NCI-H1417 treated with DMSO at 0.1 percent for 48 hours (cell line): Measurements from ENCODE around the gene INSRR.

Source experiments
- DNase-seq: peaks from one replicate; lab custom pipeline; 2025; lab: John Stamatoyannopoulos, UW

INSRR gene

DNA sequence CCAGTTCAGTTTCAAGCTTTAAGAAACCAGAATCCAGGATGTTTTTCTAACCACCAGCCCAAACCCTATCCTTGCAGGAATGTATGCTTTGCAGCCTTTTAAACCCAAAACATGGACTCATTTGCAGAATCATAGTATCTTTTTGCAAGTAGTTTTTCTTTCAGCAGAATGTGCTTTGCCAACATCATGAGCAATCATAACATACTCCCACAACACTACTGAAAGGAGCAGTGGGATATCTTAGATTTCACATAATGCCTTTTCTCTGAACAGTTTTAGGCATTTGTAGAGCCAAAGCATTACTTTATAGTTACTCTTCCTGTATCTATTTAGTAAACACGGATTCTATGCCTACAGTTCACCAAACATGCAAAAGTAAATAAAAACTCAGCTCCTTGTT lies 32.3 kb downstream of the INSRR start:
- DNase-seq = no peak

DNA sequence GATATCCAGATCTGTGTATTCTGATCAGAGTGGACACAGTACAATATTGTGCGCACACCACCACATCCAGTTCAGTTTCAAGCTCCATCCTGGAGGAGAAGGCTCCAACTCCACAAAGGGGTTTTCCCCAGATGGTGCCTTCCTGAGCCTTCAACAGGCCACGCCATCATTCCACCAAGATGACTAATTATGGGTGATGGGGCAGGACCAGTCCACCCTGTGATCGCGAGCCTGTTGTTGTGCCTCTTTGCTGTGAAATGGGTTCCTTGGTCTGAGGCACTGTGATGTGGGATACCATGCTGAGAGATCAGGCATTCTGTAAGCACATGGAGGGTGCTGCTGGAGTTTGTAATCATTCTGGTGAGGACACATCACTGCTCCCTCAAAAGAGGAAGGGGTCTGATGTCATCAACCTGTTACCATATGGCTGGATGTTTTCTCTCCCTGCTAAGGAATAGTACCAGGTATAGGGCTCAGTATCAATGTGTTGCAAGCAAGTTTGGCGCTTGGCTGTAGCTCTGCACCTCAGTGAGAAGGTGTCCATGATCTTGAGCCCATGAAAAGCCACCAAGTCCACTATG lies 35.6 kb downstream of the INSRR start:
- no peak for DNase-seq

DNA sequence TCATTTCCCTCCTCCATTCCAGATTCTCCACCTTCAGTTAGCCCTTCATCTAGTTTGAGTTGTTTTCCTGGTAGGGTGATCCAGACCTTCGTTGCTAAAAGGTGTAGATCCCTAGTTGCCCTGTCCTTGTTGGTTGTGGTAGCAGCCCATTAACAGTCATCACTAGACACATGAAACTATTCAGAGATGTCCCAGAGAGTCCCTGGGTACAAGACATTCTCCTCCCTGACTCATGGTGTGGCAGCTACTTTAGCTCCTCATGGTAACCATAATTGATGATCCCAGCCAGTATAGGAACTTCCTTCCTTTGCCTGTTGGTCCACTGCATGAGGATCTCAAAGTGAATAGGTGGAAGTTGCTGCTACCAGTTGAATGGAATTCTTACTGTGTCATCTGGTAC lies 36.2 kb downstream of the INSRR start:
- no peak for DNase-seq

DNA sequence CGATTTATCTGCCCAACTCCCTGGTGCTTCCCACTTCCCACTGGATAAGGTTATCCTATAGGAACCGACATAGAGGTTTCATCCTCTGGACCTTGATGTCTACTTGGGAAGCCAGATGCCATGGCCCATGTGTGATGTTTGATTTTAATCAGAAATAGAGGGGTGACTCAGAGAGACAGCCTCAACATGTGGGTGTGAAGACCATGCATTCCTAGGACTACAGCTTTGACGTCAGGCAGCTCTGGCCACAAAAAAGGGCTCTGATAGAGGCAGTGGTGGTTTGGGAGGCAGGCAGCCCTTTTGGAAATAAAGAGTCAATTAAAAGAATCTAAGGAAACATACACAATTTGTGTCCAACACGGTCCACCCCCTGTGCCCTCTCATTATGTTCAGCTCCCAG lies 37.1 kb downstream of the INSRR start:
- DNase-seq = no peak

DNA sequence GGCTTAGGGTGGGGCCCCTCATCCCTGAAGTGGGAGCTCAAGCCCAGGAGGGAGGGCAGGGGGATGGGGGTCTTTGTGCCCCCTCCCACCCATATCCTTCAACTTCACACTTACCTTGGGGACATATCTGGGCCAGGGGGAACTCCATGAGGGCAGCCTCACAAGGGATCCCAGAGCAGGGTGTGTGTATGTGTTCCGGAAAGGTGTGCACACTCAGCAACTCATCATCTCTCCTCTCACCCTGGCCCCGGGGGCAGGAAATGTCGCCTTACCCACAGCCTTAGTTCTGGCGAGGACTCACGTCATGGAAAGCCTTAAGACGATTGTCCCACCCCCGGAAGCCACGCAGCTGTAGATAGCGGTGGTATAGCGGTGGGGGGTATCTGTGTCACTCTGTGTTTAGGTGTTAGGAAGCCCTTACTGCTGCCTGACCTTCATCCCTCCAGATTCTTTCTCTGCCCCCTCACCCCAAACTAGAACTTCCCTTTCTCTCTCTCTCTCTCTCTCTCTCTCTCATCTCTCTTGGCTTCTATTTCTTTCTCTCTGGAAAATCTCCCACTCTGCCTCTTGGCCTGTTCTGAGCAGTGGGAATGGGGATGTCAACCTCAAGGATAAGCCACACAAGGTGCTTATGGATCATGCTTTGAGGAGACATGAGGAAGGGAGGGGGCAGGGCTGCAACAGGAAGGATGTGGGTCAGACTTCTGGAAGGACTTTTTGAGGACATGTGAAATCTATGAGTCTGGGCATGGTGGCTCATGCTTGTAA lies 42.2 kb downstream of the INSRR start, which contains the start of gene SH2D2A:
Gene SH2D2A, minus strand, starts transcription at position 288 of the 768 bp plus-strand sequence. Its CDS starts 140 bp downstream, at position 148.
- no peak for DNase-seq

DNA sequence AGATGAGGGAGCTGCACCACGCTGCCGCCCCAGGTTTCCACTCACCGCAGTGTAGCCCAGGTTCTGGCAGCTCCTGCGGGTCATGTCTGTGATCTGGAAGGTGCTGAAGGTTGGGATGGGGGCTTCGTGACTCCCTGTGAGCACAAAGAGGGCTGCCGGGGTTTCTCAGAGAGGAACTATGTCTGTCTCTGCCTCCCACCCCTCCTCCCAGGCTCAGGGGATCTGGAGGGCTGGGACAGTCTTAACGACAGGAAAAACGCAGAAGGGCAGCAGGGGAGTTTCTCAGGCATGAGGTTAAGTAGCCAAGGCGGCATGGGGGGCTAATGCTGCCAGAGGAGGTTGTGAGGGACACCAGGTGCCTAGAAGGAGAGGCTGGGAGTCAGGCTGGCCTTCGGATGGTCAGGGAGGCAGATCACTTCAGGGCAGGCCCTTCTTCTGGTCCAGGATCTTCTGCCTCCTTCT lies 42.9 kb downstream of the INSRR start:
- DNase-seq = no peak

DNA sequence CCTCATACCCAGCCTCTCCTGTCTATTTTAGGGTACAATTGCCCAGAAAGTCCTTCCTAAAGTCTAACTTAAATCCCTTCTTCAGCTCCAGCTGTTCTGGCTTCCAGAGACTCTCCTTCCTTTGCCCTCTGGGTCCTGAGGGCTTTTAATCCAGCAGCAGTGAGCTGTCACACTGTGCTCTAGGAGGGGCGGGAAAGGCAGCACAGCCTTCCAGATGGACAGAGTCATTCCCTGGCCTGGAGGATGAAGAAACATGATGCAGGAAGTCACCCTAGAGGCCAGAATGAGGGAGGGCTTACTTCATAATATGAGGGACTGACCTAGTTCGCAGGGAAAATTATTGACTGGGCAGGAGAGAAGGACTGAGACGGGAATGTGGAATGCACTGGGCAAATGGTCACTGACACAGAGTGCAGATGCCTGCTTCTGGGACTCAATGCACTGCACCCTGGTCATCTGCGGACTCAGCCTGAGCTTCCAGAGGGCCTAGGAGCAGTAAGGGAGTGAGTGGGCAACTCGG lies 43.5 kb downstream of the INSRR start:
- no peak for DNase-seq

DNA sequence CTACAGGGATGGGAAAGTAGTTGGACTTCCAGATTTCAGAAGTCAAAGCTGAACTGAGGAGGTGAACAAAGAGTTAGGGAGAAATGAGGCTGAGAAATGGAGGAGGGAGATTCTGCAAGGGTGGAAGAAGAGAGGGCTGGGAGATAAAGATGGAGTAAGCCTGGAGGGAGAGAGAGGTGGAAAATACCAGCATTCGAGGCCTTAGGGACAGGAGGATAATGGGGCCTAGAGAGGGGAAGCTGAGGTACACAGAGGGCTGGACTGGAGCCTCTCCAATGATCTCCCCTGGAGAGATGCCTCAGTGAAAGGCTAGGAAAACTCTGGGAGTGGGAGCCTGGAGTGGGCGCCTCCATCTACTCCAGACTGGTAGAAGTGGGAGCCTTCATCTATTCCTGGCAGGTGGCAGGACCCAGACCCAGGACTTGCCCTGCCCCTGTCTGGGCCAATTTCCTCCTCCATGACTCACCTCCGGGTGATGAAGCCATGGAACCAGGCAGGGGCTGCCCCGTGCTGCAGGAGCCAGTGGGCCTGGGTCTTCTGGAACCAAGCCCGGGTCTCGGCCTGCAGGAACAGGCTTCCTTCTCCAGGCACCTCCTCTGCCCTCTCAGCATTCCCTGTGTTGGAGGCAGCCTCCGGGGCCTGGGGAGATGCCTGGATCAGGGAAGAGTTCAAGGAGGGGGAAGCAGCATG lies 44.2 kb downstream of the INSRR start:
- no peak for DNase-seq

DNA sequence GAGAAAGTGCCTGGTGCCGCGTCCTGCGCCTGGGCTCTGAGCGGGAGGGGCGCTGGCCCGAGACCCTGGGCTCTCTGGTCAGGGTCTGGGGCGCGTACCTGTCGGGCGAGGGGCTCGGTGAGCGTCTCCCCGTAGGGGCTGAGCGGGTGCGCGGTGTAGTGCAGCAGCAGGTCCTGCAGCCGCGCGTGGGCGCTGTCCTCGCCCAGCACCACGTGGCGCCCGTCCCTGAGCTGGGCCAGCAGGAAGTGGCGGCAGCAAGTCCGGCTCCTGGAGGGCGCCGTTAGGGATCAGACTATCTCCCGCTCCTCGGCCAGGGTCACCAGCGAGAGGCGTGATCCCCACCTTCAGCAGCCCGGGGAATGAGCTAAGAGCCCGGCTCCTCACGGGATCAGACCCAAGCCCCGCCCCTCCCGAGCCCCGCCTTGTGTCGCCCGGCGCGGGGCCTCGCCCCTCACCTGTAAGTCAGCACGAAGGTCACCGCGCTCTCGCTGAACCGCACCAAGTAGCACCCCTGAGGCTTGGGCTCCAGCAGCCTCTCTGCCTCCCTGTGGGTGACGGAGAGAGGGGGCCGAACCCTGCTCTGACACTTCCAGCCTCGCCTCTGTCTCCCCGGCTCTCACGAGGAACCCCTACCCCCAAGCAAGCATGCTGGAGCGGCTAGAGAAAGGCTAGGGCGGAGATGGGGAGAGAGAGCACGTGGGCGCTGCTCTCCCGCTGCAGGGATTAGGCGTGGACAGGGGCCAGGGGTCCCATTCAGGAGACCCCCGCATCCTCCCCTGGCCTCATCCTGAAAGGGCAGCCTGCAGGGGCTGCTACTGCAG lies 45.0 kb downstream of the INSRR start:
- DNase-seq = peak; percentile 14

DNA sequence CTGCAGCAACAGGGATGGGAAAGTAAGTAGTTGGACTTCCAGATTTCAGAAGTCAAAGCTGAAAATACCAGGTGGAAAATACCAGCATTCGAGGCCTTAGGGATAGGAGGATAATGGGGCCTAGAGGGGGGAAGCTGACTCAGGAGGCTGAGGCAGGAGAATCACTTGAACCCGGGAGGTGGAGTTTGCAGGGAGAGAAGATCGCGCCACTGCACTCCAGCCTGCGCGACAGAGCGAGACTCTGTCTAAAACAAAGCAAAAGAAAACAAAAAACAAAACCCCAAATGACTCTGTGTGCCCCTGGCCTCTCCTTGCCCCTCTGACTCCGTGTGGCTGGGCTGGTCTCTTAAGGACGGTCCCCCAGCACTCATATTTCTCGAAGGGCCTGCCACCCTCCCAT lies 45.6 kb downstream of the INSRR start:
- DNase-seq = no peak

DNA sequence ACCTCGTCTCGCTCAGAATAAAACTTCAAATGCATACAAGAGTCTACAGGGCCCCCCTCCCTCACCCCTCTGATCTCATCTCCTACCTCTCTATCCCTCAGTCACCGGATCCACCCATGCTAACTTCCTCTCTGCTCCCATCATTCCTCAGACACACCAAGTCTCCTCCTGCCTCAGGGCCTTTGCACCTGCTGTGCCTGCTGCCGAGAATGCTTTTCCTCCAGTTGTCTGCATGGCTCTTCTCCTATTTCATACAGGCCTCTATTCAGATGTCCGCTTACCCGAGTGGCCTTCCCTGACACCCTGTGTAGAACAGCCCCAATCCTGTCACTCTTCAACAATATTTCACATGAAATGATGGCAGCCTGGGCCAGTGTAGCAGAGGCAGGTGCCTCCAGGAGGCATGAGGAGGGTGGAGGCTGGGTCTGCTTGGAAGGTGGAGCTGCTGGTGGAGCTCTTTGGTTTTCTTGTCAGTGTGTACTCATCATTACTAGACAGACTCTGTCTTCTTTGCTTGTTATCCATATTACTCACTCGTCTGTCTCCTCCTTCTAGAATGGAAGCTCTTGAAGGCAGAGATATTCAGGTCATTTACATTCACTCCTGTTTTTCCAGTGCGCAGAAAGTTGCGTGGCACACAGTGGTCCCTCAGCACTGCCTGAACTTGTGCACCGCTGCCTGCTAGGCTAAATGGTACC lies 46.5 kb downstream of the INSRR start:
- no peak for DNase-seq

DNA sequence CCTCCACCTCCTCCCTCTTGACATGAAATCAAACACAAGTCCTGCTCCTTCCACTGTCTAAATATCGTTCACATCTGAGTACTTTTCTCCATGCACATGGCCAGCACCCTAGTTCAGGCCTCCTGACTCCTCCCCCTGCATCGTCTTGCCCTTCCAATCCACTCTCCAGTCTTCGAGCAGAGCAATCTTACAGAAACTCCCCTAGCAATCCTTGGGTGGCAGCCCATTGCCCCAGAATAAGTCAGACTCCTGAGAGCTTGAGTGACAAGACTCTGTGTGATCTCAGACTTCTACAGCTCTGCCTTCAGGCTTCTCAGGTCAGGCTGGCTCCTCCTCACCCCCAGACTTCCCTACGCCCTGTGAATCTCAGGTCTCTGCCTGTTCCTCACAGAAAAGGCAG lies 47.7 kb downstream of the INSRR start:
- DNase-seq = no peak

DNA sequence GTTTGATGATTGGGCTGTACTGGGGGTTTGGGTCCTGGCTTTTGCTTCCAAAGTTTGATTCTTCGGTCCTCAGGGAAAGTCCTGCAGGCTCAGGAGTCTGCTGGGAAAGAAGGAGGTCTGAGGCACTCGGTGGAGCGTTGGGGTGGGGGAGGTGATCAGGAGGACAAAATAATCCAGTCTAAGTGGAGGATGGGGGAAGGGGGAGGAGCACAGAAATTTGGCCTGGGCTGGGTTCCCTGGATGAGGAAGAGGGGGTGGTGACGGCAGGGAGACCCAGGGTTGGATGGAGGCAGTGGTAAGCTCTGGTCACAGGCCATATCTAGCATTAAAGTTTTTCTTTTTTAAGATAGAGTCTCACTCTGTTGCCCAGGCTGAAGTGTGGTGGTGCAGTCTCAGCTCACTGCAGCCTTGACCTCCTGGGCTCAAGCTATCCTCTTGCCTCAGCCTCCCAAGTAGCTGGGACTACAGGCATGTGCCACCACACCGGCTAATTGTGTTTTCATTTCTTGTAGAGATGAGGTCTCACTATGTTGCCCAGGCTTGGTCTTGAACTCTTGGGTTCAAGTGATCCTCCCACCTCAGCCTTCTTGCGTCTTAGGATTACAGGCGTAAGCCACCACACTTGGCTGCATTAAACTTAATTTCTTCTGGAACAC lies 49.1 kb downstream of the INSRR start:
- DNase-seq = no peak

DNA sequence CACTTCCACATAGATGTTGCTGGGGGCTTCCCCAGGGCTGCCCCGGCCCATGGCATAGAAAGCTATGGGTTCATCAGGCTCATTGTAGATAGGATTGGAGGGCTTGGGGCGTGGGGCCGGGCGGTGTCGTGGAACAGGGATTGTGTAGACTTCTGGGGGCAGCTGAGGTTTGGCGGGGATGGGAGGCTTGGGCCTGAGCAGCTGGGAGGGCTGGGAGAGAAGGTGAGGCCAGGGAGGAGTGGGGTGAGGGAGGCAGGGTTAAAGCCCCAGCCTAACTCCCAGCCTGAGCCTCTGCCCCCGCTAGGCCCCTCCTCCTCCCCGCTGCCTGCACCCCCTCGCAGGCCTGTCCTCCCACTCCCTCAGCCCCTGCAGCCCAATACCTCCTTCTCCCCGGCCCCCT lies 49.6 kb downstream of the INSRR start:
- DNase-seq = no peak

DNA sequence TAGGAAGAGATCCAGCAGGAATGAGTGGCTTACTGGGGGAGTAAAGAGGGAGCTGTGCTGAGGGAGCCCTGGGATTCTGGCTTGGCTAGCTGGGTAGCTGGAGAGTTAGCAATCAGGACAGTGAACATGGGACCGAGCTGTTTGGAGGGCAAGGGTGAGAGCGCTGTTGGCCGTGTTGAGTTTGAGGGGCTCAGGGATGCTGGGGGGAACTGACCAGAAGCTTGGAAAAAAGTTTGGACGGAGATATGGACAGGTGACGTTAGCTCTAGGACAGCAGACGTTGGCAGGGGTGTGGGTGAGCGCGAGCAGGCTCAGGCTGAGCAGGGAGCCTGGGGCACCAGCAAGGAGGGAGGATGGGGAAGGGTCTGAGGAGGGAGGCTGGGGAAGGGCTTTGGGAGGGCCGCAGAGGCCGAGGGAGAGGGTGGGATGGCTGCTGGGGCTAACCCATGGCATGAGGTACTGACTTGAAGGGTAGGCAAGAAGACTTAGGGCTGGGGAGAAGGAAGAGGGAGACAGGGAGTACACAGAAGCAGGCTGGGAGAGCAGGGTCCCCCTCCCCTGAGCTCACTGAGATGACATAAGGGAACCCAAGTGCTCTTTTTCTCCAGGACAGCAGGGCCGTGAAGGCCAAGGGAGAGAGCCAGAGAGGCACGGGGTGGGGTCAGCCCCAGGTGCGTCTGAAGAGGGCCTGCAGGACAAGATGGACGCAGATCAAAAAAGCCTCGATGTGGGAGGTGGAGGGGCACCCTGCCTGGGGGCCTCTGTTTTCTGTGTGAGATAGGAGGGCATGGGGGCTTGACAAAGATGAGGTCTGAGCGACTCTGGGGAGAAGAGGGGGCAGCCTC lies 50.5 kb downstream of the INSRR start:
- DNase-seq = no peak

DNA sequence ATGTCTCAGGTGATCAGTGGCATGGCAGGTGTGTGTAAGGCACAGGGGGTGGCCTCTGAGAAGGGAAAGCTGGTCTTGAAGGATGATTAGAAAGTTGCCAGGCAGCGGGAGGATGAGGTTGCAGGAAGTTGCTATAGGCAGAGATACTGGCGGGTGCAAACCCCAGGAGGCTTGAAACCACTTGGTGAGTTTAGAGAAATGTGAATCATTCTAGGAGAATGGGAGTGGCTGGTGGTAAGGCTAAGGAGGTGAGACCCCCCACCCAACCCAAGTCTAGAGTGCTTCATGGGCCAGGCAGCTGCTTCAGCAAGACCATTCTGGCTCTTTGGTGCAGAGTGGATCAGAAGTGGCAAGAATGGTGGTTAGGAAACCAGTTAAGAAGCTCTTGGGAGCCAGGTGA lies 51.3 kb downstream of the INSRR start:
- DNase-seq = no peak

DNA sequence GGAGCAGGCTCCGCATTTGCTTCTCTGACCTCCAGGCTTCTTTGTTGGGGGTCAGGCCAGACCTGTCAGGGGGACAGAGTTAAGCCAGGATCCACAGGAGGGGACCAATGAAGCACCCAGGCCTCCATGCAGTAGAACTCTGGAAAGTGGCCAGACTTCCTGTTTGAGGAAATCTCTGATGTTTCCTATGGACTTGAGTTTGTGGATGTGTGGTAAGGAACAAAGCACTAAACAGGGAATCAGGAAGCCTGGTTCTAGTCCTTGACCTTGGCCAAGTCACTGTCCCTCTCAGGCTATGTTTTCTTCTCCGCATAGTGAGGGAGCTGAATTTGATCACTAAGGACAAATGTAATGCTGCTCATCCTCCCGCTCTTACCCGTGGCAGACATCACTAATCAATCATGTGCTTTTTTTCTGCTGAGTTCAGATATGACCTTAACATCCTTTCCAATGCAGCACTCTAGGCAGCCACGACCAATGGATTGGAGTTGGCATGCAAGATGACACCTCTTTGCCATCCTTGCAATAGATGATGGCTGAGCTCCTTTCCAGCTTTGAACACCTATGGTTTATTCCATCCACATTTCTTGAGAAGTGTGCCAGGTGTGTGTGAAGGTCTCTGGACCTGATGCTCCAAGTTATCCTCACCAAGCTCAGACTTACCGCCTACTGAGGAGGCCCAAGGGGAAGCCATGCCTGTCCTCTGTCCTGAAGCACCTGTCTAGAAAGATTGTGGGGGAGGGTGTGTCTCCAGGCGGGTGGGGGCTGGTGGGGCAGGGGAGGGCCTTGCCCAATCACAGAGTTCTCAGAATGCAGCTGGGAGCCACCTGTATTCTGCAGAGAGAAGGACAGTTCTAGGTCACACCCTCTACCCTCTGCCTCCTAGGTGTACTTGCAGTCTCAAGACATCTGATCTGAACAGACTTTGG lies 52.1 kb downstream of the INSRR start:
- no peak for DNase-seq

DNA sequence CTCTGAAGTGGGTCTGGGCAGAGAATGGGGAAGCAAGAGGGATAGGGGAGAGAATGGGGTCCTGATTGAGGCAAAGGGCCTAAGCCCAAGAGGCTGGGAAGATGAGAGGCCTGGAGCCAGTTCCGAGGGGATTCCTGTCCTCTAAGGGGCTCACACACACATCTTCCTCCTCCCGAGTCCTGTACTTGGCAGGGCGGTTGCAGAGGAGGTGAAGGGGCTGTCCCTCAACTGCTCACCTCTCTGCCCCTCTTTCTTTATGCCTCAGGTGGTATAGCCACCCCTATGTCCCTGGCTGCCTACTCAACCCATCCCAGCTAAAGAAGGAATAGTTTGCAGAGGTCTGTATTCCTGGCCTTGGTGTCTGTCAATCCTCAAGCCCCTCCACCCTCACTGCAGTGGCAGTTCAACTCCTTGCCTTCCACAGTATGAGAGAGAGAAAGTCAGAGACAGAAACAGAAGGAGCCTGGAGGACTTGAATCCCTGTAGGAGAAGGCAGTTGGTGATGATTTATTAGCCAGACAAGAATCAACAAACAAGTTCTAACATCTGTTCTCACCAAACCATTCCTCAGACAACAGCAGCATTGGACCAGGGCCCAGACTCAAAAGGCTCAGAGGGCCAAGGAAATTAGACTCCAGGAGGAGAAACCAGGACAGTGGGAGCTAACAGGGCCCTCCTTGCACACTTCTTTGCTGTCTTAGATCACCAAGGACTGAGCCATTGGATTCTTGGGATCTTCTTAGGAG lies 53.0 kb downstream of the INSRR start:
- no peak for DNase-seq
